NCI-H2171 treated with DMSO at 0.1 percent for 48 hours (cell line): ENCODE measurements around the gene FBXO38.
"Not testable (repeated sequence)": the region's sequence is repeated elsewhere in the genome, so short reads cannot be mapped to it uniquely, and the experiment has no call there.

Experiments
- DNase-seq: peaks from one replicate; lab custom pipeline; 2025; lab: John Stamatoyannopoulos, UW

The FBXO38 gene

DNA sequence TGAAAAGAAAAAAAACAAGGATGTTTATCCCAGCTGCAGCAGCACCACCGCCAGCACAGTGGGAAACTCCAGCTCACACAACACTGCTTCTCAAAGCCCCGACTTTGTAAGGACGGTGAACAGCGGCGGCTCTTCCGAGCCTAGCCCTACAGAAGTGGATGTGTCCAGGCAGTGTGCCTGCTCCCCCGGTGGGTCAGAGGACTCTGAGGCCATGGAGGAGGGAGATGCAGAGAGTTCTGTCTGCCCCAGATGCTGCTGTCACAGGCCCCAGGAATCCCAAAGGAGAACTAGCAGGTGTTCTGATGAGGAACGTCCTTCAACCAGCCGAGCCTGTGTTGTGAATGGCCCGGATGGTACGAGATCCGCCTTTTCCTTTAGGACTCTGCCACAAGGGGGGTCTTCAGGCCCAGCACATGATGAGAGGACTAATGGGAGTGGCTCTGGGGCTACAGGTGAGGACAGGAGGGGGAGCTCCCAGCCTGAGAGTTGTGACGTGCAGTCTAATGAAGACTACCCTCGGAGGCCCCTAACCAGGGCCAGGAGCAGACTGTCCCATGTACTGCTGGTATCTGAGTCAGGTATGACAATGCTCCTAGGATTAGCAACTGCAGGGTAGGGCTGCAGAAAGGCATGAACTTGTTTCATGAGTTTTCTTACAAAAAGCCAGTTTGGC, 43.7 kb downstream of the FBXO38 start:
- no peak for DNase-seq

DNA sequence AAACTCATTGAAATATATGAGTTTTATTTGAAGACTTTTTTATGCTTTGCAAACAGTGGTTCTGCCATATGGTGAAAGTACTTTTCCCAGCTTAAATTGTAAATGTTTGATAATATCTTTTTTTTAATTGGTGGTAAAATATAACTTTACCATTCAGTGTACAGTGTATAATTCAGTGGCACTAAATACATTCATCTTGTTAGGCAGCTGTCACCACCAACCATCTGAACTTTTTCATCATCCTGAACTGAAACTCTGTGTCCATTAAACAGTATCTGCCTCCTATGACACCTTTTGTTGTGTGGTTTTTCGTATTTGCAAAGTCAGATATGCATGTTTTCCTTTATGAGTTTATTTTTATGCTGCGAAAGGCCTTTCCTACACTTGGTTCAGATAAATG, 45.1 kb downstream of the FBXO38 start:
- no peak for DNase-seq

DNA sequence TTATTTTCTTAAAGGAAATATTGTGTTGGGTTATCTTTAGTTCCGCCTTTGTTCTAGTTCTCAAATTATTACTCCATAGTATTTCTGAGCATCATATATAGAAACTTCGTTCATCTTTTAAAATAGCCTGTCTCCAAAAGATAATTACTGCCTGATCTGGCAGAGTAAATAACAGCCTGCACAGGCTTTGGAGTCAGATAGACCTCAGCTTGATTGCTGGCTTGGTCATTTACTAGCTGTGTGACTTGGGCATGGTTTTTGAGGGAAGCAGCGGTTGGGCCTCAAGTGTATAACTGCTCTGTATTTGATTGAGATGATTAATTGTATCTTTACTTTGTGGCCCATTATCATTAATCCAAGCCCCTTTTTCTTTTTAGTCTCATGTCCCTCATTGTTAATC, 50.1 kb downstream of the FBXO38 start:
- DNase-seq = no peak

DNA sequence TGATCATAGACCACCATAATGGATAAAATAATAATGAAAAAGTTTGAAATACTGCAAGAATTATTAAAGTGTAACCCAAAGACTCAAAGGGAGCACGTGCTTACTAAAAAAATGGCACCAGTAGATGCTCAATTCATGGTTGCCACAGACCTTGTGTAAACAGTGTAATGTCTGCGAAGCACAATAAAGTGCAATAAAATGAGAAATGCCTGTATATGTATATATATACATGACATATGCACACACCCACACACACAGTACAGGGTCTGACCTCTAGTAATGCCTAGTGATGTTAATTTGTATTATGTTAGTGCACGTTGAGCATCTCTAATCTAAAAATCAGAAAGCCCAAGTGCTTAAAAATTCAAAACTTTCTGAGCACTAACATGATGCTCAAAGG, 52.3 kb downstream of the FBXO38 start:
- DNase-seq = no peak

DNA sequence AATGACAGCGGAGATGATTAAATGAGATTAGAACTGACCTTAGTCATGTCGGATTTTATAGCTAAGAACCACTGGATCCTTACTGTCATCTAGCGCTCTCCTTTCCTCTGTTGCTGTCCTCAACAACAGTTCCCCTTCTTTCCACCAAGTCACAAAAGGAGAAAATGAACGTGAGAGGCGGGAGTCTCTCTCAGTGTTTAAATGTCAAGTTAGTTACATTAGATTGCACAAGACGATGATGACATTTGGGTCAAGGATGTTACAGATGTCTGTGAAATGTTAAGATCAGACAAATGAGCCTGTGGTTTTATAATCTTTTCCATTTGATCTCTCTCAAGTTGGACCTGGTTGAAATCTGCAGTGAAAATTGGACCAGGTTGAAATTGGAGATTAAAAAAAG, 53.5 kb downstream of the FBXO38 start:
- no peak for DNase-seq

DNA sequence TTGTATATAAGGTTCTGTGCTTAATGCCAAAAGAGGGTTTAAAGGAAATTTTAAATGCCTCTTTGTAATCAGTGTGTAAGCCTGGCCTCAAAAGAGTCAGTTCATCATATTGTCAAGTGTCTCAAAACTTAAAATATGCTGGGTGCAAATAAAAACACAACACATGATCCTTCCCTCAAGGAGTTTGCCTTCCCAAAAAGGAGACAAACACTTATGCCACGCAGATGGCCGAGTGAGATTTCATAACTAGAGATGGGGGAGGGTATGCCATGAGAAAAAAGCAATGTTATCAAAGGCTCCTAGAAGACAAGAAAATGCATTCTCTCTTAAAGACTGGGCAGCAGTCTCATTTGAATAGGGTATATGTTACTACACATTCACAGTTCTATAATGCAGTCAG, 55.2 kb downstream of the FBXO38 start:
- DNase-seq = no peak

DNA sequence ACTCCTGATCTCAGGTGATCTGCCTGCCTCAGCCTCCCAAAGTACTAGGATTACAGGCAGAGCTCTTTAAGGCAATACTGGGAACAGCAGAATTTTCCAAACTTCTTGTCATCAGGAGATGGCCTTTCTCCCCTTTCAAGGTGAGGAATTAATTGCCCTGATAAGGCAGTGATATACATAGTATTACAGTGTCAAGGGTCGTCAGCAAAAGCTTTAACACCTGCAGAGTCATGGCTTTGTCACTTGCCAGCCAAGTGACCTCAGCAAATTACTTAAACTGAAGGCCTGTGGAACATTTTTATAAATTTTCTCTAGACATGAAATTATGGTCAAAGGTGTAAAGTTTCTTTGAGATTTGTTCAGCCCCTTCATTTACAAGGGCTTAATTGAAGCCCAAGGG, 59.5 kb downstream of the FBXO38 start:
- no peak for DNase-seq

DNA sequence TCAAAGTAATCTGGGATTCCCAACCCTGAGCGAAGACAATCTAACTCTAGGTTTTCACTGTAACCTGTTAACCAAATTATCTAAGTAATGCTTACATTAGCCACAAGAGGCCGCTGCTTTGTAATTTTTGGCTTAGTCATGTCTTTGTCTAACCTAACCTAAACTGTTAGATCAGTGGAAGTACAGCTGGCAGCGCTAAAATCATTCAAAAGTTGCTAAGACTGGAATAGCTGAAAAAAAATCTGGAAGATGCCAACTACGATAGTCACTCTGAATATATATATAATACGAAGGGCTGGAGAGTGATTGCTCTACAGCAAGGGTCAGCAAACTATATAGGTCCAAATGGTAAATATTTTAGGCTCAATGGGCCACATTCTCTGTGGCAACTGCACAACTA, 60.2 kb downstream of the FBXO38 start:
- DNase-seq = peak; percentile 32

DNA sequence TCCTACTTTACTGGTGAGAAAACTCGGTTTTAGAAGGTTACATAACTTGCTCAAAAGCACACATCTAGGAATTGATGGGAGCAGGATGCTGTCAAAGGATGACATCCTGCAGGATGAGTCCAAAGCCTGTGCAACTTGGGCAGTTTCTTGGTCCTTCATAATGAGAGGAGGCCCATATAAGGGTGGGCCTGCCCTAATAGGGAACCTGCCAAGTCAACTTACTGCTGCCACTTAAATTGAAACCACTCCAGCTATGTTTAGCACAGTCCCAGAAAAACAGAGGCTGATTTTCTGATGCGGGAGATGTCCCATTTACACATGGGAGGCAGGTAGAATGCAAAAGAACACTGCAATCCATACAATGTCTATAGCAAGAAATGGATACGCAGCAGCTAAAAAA, 61.8 kb downstream of the FBXO38 start:
- no peak for DNase-seq

DNA sequence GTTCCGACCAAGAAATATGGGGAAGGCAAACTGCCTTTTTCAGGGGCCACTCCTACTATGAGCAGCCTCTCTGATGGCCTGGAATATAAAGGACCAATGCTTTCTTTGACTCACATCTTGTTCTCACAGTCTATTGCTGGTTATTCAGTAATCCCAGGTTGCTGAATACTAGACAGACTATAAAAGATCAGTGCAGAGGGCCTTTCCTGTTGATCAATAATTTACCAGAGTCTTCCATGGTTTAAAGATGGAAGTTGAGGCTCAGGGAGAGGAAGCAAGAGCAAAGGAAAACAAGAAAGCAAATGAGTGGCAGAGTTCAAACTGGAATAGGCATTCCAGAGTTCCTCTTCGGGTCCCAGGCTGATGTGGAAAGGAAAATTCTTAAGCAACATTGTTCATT, 62.9 kb downstream of the FBXO38 start:
- DNase-seq = no peak

DNA sequence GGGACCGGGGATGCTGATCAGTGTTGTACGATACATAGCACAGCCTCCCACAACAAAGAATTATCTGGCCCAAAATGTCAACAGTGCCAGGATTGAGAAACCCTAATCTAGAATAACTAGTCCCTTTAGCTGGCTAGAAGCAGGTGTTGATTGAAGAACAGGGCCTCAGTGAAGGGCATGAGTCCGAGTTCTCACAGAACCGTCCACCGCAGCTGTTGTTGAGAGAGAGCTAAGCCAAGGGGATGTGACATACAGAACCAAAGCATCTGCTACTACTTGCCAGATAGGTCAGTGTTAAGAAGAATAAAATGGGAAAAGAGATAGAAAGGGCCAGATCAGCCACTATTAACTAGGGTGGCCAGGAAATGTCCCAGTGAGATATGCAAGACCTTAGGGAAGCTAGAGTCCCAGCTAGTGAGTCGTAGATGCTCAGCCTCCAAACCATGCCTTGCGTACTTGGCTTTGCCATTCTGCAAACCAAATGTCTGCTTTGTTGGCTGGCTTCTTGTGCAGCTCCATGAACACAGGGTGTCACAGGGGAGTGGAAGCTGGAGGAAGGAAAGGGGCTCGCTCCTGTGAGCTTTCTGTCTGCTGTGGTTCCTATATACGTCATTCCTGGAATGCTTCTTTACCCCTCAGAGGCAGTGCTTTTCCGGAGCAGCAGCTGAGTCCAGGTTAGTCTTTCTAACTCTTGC, 68.9 kb downstream of the FBXO38 start:
- DNase-seq = no peak

DNA sequence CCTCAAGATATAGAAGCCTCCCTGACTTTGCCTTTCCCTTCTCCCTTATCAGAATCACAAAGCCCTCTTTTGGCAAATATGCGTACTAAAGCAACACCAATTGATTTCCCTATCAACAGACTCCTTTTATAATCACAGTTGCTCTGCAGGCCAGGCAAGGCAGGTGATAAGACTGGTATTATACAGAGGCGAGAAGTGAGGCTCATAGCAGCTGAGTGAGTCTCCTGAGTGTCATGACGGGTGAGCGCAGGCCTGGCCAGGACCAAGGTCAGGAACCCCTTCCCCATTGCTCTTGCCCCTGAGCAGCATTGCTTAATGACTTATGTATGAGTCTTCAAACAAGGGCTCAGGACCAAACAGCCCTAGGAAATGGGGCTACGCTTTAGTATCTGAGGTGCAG, 70.8 kb downstream of the FBXO38 start:
- no peak for DNase-seq

DNA sequence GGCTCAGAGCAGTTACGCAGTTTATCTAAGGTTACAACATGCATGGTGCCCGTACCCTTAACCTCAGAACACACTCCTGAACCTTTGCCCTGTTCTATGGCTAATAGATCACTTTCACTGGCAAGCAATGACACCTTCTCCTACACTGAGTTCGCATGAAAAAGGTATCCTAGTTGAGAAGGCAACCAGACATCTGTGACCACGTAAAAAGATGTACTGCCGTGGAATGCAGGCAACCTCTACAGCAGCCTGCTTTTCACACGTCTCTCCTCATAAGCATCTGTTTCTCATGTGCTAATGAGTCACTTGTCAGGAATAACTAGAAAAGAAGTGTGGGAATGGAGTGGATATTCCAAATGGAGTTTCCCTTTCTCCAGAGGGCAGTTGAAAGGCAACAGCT, 71.4 kb downstream of the FBXO38 start:
- no peak for DNase-seq

DNA sequence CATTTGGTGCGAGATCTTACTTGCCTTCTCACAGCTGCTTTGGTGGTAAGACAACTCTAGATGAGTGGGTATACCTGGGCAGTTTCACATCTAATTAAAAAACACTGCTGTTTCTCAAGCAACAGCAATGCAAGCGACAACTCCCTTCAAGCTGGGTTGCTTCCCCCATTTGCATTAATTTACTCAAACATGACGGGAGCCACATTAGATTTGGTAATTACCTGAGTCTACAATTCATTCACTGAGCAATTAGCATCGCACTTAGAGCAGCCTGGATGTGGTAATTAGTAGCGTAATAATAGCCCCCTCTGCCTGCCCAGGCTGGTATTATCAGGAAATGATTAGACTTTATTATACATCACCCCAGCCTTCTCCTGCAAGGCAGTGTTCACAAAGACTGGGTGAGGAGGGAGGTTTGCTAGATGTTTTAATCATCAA, 73.4 kb downstream of the FBXO38 start:
- DNase-seq = peak; percentile 35

DNA sequence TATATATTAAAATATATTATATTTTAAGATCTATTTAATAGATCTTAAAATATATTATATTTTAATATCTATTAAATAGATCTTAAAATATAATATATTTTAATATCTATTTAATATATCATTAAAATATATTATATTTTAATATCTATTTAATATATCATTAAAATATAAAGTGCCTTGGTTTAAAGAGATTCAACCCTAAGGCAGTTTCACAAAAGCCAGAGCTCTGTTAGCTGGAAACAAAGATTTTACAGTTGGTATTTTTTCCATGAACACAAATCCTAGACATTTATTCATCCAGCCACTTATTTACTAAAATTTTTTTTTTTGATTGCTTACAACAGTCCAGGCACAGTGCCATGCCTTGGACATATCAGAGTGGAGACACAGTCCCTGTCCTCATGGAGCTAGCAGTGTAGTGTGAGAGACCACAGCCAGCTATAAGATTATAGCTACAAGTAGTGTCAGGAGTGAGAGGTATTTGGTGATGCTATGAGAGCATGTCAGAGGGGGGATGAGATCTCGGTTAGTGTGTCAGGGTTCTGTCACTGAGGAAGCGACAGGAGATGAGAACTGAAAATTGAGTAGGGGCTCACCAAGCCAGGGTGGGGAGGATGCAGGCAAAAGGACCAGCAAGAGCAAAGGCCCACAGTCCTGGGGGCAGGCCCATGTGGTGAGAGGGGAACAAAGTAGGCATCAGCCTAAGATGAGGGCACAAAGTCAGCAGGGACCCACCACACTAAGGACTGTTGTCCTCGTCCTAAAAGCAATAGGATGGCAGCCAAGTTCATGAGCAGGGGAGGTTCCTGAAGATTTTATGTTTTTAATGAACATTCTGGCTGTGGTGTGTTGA, 74.5 kb downstream of the FBXO38 start:
- DNase-seq = no peak

DNA sequence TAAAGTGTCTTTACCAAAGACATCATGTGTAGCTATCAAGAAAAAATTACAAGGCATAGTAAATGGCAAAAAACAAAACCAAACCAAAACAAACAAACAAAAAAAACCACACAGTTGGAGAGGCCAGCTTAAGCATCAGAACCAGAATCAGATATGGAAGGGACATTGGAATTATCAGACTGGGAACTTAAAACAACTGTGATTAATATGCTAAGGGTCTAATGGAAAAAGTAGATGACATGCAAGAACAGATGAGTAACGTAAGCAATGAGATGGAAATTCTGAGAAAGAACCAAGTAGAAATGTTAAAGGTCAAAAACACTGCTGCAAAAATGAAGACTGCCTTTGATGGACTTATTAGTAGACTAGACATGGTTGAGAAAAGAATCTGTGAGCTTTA, 75.9 kb downstream of the FBXO38 start:
- DNase-seq = no peak

DNA sequence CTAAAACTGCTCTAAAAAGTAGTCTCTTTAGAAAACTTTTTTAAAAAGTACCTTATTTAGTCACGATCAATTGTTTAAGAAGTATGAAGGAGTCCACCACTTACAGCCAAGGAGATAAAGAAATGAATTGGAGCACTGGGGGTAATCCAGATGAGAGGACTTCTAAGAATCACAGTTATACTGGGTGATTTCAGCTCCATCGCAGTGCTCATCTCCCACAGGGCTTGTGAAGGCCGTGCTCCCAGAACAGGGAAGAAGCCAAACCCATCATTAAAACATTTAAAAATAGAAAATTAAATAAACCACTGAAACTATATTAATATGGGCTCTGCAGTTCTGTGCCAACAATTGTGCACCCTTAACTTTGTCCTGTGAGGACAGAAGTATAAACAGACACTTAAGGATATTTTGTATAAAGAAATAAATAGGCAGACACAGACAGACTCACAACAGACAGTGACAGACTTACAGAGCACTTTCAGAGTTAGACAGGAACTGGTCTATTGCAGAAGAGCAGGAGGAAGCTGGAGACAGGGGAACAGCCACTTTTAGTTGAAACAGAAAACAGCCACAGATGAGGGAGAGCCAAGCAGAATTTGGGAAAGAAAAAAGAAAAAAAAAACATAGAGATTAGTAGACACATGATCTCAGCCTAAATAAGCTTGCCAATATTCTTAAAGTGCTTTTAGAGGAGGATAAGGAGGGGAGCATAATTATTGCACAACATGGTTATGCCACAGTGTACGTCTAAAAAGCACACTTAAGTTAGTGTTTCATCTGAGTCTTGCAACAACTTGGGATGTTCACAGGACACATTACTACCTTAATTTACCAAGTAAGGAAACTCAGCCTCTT, 81.8 kb downstream of the FBXO38 start:
- no peak for DNase-seq

DNA sequence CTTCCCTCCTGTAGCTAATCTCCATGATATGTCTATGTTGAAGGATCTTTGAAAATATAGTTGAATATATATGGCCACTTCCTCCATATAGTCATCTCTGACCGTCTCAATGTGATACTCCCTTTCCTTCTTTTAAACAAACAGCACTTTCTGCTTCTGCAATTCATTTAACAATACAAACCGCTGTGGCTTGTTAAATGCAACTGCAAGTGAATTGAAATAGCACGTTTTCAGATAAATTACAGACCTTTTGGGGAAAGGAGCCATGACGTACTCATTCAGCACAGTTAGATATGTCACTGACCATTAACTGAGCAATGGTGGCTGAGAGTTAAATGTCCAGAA, 82.5 kb downstream of the FBXO38 start:
- DNase-seq = no peak

DNA sequence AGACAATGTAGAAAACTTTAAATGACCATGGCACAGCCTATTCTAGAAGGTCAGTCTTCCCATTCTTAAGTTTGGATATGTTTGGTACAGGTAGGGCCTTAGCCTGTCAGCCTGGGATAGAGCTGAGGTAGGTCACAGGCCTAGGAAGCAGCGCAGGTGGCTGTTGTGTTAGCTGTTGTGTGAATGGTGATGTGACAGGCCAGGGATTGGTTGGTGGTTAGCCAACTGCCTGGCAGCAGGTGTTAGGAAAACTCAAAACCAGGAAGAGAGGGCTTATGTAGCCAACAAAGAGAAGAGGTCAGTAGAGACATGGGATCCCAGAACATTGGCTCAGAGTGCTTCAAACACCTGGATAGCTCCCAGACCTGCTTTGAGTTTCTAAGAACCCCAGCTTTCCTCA, 84.2 kb downstream of the FBXO38 start:
- DNase-seq = no peak

DNA sequence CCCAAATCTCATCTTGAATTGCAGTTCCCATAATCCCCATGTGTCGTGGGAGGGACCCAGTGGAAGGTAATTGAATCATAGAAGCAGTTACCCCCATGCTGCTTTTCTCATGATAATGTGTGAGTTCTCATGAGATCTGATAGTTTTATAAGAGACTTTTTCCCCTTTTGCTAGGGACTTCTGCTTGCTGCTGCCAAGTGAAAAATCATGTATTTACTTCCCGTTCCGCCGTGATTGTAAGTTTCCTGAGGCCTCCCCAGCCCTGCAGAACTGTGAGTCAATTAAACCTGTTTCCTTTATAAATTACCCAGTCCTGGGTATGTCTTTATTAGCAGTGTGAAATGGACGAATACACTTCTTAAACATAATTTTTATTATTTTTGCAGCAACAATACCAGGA, 85.0 kb downstream of the FBXO38 start:
- not testable (repeated sequence) for DNase-seq

DNA sequence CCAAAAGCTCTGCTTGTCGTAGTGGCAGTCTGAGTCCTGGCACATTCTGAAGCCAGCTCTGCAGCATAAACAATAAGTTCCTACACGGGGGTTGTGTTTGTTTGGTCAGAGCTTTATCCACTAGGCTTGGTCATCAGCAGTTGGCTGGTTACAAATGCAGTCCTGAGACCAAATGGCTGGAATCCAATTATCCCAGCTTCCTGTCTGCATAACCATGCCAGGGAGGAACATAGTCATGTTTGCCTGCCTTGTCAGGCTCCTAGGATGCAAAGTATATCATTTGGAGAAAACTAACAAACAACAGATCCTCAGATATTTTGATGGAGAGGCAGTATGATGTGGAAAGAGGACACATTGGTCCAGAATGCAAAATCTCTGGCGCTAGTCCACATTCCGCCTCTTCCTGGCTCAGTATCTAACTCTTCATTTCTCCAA, 85.8 kb downstream of the FBXO38 start:
- no peak for DNase-seq

DNA sequence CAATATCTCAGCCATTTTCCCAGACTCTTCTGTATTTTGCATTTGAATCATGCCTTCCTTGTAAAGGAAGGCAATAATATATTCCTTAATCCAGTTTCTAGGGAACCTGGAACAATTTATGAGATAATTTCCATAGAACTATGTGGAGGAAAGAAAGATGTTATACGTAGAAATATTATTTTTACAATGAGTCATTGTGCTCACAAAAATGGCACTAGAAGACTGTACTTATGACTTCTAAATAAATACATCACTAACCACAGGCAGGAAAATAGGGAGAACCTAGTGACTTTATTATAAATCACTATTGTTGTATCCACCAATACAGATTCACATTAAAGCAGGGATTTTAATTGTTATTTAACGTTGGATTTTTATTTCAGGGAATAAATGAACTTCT, 87.6 kb downstream of the FBXO38 start:
- no peak for DNase-seq
